Measurements from ENCODE around the gene WEE1.
"Not testable (repeated sequence)": the region's sequence is repeated elsewhere in the genome, so short reads cannot be mapped to it uniquely, and the experiment has no call there.

Gene WEE1

GRCh38 chr11:9573052-9573774 is at the start of gene WEE1:
WEE1 (plus strand) TSS chr11:9573670; CDS start chr11:9573934, 264 bp downstream.
- DNase-seq: peak; percentile 97

DNA sequence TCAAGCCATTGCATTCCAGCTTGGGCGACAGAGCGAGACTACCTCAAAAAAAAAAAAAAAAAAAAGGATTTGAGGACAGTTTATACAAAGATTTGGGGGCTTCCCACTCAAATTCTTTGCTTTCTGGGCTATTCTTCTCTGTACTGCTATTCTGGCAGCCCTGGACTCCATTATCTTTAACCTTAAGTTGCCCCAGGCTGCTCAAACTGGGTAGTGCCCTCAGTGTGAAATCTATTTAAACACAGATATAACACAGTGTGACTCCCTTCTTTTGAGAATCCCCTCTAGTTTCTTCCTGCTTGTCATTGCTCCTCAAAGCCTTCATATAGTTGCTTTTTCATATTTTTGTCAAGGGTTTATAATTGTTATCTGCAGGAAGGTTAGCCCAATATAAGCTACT is 49.5 kb upstream of the WEE1 start:
- no peak for DNase-seq

- no peak for DNase-seq
Measured at GRCh38 chr11:9525116-9525515, 48.4 kb upstream of the WEE1 start.

GRCh38 chr11:9527481-9528135 is 45.9 kb upstream of the WEE1 start:
- DNase-seq: no peak

DNA sequence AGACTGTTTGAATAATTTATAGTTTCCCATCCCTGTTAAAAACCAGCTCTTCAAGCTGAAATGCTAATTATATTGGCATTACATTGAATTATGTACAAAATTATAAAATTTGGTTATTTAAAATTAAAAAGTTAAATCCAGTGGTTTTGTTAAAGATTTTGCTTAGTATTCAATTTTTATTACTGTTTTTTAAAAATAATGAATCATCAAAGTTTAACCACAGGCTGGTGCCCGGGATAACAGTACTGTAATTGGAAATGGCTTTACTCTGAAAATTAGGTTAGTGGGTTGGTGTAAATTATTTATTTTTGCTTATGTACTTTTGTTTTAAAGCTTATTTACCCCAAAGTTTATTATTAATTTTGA is 45.4 kb upstream of the WEE1 start:
- DNase-seq: no peak

DNA sequence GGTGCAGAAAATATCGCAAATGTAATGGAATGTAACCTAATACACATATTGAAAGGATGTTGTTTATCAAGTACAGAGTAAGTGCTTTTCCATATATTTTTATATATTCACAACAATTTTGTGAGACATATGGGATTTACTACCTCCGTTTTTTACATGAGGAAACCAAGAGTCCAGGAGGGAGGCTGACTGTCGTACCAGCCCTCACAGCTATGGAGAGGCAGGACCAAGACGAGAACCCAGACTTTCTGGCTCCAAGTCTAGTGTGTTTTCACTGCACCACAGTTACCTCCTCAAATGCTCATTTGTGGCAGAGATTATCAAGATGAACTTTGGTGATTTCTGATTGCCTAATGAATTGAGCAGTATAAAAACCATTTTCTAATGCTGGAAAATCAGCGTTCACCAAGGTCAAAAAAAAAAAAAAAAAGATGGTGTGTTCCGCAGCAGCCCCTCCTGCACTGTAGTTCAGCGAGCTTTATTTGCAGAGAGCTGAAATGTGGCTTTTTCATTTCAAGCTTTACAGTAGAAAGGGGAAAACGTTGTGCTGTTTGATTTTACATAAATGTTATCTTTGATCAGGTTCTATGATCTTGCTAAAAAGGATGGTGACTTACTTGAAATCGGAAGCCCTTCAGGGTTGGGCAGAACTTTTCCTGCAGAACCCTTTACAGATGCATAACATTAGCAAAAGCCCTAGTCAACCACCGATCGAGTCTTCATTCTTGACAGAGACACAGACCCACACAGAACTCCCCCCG is 44.7 kb upstream of the WEE1 start:
- DNase-seq: no peak

DNA sequence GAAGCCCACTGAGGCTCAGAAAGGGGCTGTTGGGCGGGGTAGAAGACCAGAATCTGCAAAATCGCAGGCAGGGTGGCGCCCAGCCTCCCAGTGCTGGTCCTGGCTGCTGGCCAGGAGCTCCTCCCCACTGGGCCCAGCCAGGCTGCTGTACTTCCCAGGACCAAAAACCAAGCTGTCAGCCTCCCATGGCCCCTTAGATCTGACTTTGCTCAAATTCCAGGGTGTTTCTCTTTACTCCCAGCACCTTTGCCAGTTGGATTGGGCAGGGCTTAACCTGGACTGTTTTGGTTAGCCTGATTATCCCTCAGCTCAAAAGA is 44.2 kb upstream of the WEE1 start:
- no peak for DNase-seq

- no peak for DNase-seq
Measured at GRCh38 chr11:9530020-9530621, 43.3 kb upstream of the WEE1 start.

DNA sequence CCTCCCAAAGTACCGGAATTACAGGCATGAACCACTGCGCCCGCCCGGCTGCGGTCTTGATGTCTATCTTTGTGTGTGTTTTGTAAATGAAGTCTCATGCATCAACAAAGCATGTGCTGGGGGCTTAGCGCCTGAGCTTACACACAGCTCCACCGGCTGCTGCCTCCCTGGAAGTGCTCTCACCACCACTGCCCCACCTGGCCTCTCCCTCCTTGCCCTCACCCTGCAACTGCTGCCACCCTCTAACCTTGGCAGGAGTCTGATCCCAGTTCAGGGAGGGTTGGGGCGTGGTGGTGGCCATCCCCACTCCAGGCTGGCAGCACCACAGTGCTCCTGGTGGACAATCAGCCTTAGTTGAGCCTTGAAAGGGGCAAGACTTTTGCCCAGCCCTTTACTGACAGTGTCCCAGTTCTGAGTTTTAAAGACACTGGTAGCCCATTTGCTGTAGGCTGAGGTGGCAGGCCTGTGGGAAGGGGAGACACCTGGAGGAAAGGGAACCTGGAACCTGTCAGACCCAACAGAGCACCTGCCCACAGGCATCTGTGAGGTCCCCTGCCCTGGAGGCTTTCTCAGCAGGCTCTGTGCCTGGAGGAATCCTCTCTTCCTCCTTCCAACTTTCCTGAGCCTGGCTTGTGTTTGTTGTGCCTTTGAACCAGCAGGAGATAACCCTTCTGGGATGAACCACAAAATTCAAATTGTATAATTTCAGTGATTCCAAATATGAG is 42.4 kb upstream of the WEE1 start:
- no peak for DNase-seq

DNA sequence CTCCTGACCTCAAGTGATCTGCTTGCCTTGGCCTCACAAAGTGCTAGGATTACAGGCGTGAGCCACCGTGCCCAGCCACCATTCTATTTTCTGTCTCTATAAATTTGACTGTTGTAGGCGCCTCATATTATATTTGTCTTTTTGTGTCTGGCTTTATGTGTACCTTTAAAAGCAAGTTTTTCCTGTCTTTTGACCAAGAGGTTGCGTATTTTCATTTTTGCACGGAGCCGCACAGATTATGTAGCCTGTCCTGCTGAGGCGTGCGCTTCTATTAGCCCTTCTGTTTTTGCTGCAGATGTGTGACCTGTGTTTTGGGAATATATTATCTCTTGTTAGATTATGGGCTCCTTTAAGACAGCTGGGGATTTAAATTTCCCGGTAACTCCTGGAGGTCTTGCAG is 40.4 kb upstream of the WEE1 start:
- DNase-seq: no peak

- no peak for DNase-seq
Measured at GRCh38 chr11:9533736-9534473, 39.6 kb upstream of the WEE1 start.

DNA sequence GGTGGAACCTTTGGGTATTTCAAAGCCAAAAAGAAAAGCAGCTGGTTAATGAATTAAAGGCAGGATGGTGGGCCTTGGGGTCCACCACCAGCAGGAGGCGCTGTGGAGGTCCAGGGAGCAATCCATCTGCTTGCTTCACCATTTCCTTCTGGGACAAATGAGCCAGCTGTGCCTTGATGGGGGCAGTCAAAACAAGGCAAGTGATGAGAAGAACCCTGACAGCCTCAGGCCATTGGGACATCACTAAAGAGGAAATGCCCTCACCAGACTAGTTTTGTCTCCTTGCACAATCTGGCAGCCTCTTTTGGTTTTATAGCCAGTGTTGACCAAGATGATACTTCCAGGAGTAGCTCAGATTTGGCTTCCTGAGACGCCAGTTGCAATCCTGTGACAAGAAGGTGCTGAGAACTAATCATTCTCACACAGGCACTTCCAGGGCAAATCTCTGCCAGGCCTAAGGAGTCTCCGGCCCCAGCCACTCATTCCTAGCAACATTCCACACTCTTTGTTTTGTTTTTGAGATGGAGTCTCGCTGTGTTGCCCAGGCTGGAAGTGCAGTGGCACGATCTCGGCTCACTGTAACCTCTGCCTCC is 38.2 kb upstream of the WEE1 start:
- DNase-seq: peak; percentile 76

GRCh38 chr11:9538548-9538947 is 34.9 kb upstream of the WEE1 start:
- no peak for DNase-seq

GRCh38 chr11:9549216-9549615 is 24.3 kb upstream of the WEE1 start:
- not testable (repeated sequence) for DNase-seq

- no peak for DNase-seq
Measured at GRCh38 chr11:9550191-9550628, 23.3 kb upstream of the WEE1 start.

DNA sequence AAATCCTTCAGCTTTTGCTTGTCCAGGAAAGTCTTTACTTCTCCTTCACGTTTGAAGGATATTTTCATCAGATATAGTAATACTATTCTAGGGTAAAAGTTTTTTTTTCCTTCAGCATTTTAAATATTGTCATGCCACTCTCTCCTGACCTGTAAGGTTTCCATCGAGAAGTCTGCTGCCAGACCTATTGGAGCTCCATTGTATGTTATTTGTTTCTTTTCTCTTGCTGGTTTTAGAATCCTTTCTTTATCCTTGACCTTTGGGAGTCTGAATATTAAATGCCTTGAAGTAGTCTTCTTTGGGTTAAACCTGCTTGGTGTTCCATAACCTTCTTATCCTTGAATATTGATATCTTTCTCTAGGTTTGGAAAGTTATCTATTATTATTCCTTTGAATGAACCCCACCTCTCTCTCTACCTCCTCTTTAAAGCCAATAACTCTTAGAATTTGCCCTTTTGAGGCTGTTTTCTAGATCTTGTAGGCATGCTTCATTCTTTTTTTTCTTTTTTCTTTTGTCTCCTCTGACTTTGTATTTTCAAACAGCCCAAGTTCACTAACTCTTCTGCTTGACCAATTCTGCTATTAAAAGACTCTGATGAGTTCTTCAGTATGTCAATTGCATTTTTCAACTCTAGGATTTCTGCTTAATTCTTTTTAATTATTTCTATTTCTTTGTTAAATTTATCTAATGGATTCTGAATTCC is 12.0 kb upstream of the WEE1 start:
- no peak for DNase-seq

DNA sequence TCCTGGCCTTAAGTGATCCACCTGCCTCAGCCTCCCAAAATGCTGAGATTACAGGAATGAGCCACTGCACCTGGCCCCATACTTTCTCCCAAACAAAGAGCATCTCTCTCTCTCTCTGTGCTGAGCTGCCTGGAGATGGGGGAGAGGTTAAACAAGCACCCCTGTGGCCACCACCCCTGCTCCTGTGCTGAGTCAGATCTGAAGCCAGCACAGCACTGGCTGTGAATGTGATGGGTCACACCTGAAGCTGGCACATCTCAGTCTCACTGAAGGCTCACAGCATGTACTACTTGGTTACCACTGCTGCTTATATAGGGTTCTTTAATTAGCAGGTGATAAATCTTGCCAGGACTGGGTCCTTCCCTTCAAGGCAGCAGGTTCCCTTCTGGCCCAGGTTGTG is 10.8 kb upstream of the WEE1 start:
- no peak for DNase-seq

DNA sequence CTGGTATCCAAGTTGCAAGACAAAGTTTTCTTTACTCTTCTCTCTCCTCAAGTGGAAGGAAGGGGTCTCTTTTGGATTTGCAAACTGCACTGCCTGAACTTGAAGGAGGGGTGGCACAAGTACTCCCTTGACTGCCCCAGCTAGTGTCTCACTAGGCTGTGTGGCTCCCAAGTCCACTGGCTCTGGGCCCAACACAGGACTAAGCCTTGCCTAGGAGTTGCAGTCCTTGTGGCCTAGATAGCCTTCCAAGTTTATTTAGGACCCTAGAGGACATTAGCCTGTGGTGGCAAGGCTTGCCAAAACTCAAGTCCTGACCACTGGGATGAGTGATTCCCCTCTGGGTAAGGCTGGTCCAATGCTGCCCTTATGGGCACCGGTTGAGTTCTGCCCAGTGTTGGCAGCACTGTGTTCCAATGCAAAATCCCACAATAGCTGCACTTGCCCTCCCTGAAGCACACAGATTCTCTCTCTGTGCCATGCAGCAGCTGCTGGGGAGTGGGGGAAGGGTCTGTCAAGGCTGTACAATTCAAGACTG is 10.2 kb upstream of the WEE1 start:
- DNase-seq: no peak

GRCh38 chr11:9565822-9566560 is 7.5 kb upstream of the WEE1 start:
- DNase-seq: peak; percentile 65

GRCh38 chr11:9566561-9567063 is 6.9 kb upstream of the WEE1 start:
- DNase-seq: no peak

Measured in CD4-positive, alpha-beta T cell treated with Interleukin-17A for 1 hour (primary cell).